Esophagus muscularis mucosa (tissue), 4 donors: ENCODE measurements around the gene GABPB1. TPM values are rescaled to one million over a fixed set of nuclear protein-coding genes. Genes with fewer than 3 reads are reported as not detected.
A peak's percentile ranks its signal among the peaks of the same experiment; 100 is the strongest.

ENCODE experiments used
- DNase-seq: peaks from one replicate; pipeline ENCODE4 v3.0.0-alpha.2; 2017; ENCODE audit errors: extremely low spot score
- H3K27ac ChIP-seq, 4 donors: fragments of 200-600 bp; sonication (generic); replicated peaks in 1 of 4; 1 replicate in 3 of 4; 2 replicates in 1 of 4; pipeline ENCODE4 v1.5.1; 2016 to 2019; ENCODE audit warnings: mild to moderate bottlenecking in 1 of 4
- H3K27me3 ChIP-seq, 4 donors: fragments of 200-600 bp; sonication (generic); one replicate each; pipeline versions ENCODE4 v1.5.1 to v1.6.0; 2016 to 2019
- H3K36me3 ChIP-seq, 4 donors: fragments of 200-600 bp; sonication (generic); one replicate each; pipeline ENCODE4 v1.5.1; 2016 to 2019
- H3K4me1 ChIP-seq, 4 donors: fragments of 200-600 bp; sonication (generic); one replicate each; pipeline ENCODE4 v1.5.1; 2016 to 2019
- H3K4me3 ChIP-seq, 4 donors: fragments of 200-600 bp; sonication (generic); 1 replicate in 2 of 4; 2 replicates in 2 of 4; pipeline ENCODE4 v1.5.1; 2016 to 2019; ENCODE audit warnings: mild to moderate bottlenecking in 4 of 4, moderate library complexity in 1 of 4
- H3K9me3 ChIP-seq, 4 donors: fragments of 200-600 bp; sonication (generic); 1 replicate in 3 of 4; 2 replicates in 1 of 4; pipeline ENCODE4 v1.5.1; 2016 to 2019
- CTCF ChIP-seq, 3 experiments: fragments of 200-600 bp in 2 of 3; fragments of 450-650 bp in 1 of 3; sonication (generic) in 2 of 3; IDR thresholded peaks; one replicate each; pipeline ENCODE4 v1.5.1; 2017 to 2019; ENCODE audit warnings: antibody characterized with exemption in 3 of 3, mild to moderate bottlenecking in 2 of 3, moderate library complexity in 1 of 3
- EP300 ChIP-seq: sonication (generic); formaldehyde crosslinking; IDR thresholded peaks from one replicate; pipeline ENCODE4 v1.6.1; 2017; ENCODE audit warnings: antibody characterized with exemption
- POLR2A ChIP-seq: fragments of 450-650 bp; IDR thresholded peaks from one replicate; pipeline ENCODE4 v1.6.1; 2017; ENCODE audit warnings: antibody characterized with exemption, moderate library complexity, mild to moderate bottlenecking, low read depth
- POLR2AphosphoS5 ChIP-seq, 2 donors: sonication (generic); formaldehyde crosslinking; IDR thresholded peaks; one replicate each; pipeline ENCODE4 v1.6.1; 2017; ENCODE audit warnings: antibody characterized with exemption in 2 of 2
- WGBS: methylation state at CpG from one replicate; pipeline ENCODE4 v1.1.5; 2018; 5-methylcytosine and 5-hydroxymethylcytosine counted together
- intact Hi-C: fragments of 100-400 bp; cut with DNase I; formaldehyde crosslinking; loops from one replicate; pipeline ENCODE4 v1.15.1; 2023
- total RNA-seq, 4 donors: library from RNA; depleted of rRNA; stranded (reverse); fragments of >200 nt; gene quantifications; one replicate each; pipeline versions ENCODE4 v1.1.0 to v1.2.1, GENCODE V29; 2016

Gene GABPB1
- total RNA-seq, 4 donors from 2014 or later = 13.2 to 23.5 (median 15.4) TPM

GRCh38 chr15:50261981-50262380 is 93.0 kb downstream of the GABPB1 start:
- Histone ChIP-seq H3K4me1 (no peaks in the 10 kb centered on the region), H3K4me3 (no peak overlapping the region), H3K27ac (no peak overlapping the region), H3K36me3 (no peaks in the 10 kb centered on the region), H3K27me3 (peaks cover 0 to 16% (median 0%) of the 10 kb centered on the region in 4 donors), H3K9me3 (no peaks in the 10 kb centered on the region)
- no peak for TF ChIP-seq POLR2AphosphoS5 (IDR thresholded peaks at IDR 0.05)
- TF ChIP-seq EP300 = no peak
- TF ChIP-seq POLR2A = no peak
- WGBS = 100% methylated on average over 3 of the region's 3 CpGs
- intact Hi-C loops = no loop called here
- DNase-seq = peak; percentile 47

- no peaks in the 10 kb centered on the region for H3K9me3 ChIP-seq
- no peak overlapping the region for H3K4me3 ChIP-seq
- intact Hi-C loops = no loop called here
- no peaks in the 10 kb centered on the region for H3K4me1 ChIP-seq
- H3K36me3 ChIP-seq = no peaks in the 10 kb centered on the region
- H3K27ac ChIP-seq = no peak overlapping the region
- DNase-seq = peak; percentile 39
- 71% methylated on average over 2 of the region's 2 CpGs for WGBS
- TF ChIP-seq POLR2A (no peak), CTCF (IDR thresholded peaks at IDR 0.05) (no peak), POLR2AphosphoS5 (IDR thresholded peaks at IDR 0.05) (no peak), EP300 (no peak)
- peaks cover 0 to 9% (median 0%) of the 10 kb centered on the region in 4 donors for H3K27me3 ChIP-seq
These were observed 94.0 kb downstream of the GABPB1 start for GRCh38 chr15:50260969-50261496.

- 56% methylated on average over 5 of the region's 5 CpGs for WGBS
These were observed 95.7 kb downstream of the GABPB1 start for GRCh38 chr15:50259276-50259675.

GRCh38 chr15:50257924-50258323 is 97.1 kb downstream of the GABPB1 start:
- no peaks in the 10 kb centered on the region for H3K4me1 ChIP-seq
- H3K27me3 ChIP-seq = no peaks in the 10 kb centered on the region
- H3K4me3 ChIP-seq = no peak overlapping the region
- no peaks in the 10 kb centered on the region for H3K9me3 ChIP-seq
- DNase-seq = no peak
- intact Hi-C loops = no loop called here
- 91% methylated on average over 3 of the region's 3 CpGs for WGBS
- H3K36me3 ChIP-seq = no peaks in the 10 kb centered on the region
- no peak overlapping the region for H3K27ac ChIP-seq
- TF ChIP-seq EP300 (no peak), POLR2A (no peak), CTCF (IDR thresholded peaks at IDR 0.05) (no peak), POLR2AphosphoS5 (IDR thresholded peaks at IDR 0.05) (no peak)

More at GRCh38 chr15:50259276-50259675, 95.7 kb downstream of the GABPB1 start:
- no peaks in the 10 kb centered on the region for H3K27me3 ChIP-seq
- intact Hi-C loops = no loop called here
- no peaks in the 10 kb centered on the region for H3K36me3 ChIP-seq
- H3K4me3 ChIP-seq = no peak overlapping the region
- peak; percentile 55 for DNase-seq
- no peaks in the 10 kb centered on the region for H3K4me1 ChIP-seq
- no peaks in the 10 kb centered on the region for H3K9me3 ChIP-seq
- no peak overlapping the region for H3K27ac ChIP-seq
- TF ChIP-seq POLR2AphosphoS5 (IDR thresholded peaks at IDR 0.05) = no peak
- no peak for TF ChIP-seq EP300
- no peak for TF ChIP-seq POLR2A
- no peak for TF ChIP-seq CTCF (IDR thresholded peaks at IDR 0.05)

- Histone ChIP-seq H3K4me1 (no peaks in the 10 kb centered on the region), H3K27me3 (no peaks in the 10 kb centered on the region), H3K36me3 (no peaks in the 10 kb centered on the region), H3K4me3 (no peak overlapping the region), H3K9me3 (no peaks in the 10 kb centered on the region), H3K27ac (no peak overlapping the region)
- TF ChIP-seq EP300 (no peak), CTCF (IDR thresholded peaks at IDR 0.05) (no peak), POLR2AphosphoS5 (IDR thresholded peaks at IDR 0.05) (no peak), POLR2A (no peak)
- peak; percentile 45 for DNase-seq
- intact Hi-C loops = no loop called here
- WGBS = 84% methylated on average over 8 of the region's 8 CpGs
These were observed 97.7 kb downstream of the GABPB1 start for GRCh38 chr15:50257332-50257731.
